ENCODE data around the gene ANXA7. TPM values are rescaled to one million over a fixed set of nuclear protein-coding genes. Genes with fewer than 3 reads are reported as not detected.

Gene ANXA7
- total and polyA plus RNA-seq, 10 of the 15 experiments (the other 5 are each of a cell fraction or from before 2014, with no cell fraction given), result 70.6 to 184 (median 113) TPM

- no peak for TF ChIP-seq RCOR1 (conservative IDR thresholded peaks at IDR 0.05; ENCODE audit: low read depth, low read length)
- TF ChIP-seq ATF2 (IDR thresholded peaks at IDR 0.05; ENCODE audit: low read length), result no peak
- no peak for TF ChIP-seq ZBTB33 (IDR thresholded peaks at IDR 0.05)
- no peak for TF ChIP-seq SREBF2 (IDR thresholded peaks at IDR 0.05; ENCODE audit: low read length)
- TF ChIP-seq RAD21 (IDR thresholded peaks at IDR 0.05; ENCODE audit: insufficient read depth, low read depth, low read length), result no peak
- peak; percentile 44; the same call in 1 of the 2 replicates for TF ChIP-seq TAF1 (IDR thresholded peaks at IDR 0.05; ENCODE audit: borderline replicate concordance, low read depth, low read length)
- no peak for TF ChIP-seq RELA (IDR thresholded peaks at IDR 0.05; ENCODE audit: borderline replicate concordance, partially characterized antibody)
- peak; percentile 48; the same call in 1 of the 2 replicates for TF ChIP-seq RB1 (IDR thresholded peaks at IDR 0.05; ENCODE audit: borderline replicate concordance)
- TF ChIP-seq ATF3 (IDR thresholded peaks at IDR 0.05; ENCODE audit: borderline replicate concordance, extremely low read depth, low read depth, low read length), result no peak
- no peak for TF ChIP-seq IRF4 (IDR thresholded peaks at IDR 0.05; ENCODE audit: low read depth, low read length)
- no peak for TF ChIP-seq STAT3 (IDR thresholded peaks at IDR 0.05; ENCODE audit: low read depth, low read length)
- TF ChIP-seq USF1 (IDR thresholded peaks at IDR 0.05; ENCODE audit: borderline replicate concordance, extremely low read length, insufficient read depth, low read depth, low read length), result peak; percentile 4
- TF ChIP-seq GABPA (IDR thresholded peaks at IDR 0.05; ENCODE audit: low read depth), result no peak
- TF ChIP-seq GATAD2B (conservative IDR thresholded peaks at IDR 0.05; ENCODE audit: low read depth), result peak; percentile 91
- TF ChIP-seq HDGF (IDR thresholded peaks at IDR 0.05), result peak; percentile 83
- TF ChIP-seq HDAC2 (IDR thresholded peaks at IDR 0.05), result no peak
- peak; percentile 89 for TF ChIP-seq IKZF1 (conservative IDR thresholded peaks at IDR 0.05)
- no peak for TF ChIP-seq POLR2AphosphoS2 (IDR thresholded peaks at IDR 0.05; ENCODE audit: low read depth, low read length)
- peak; percentile 14 to 86; a peak in 3 of 4 replicates for TF ChIP-seq BHLHE40 (IDR thresholded peaks at IDR 0.05; ENCODE audit: borderline replicate concordance in 1 of 2, low read depth in 2 of 2, low read length in 1 of 2)
- no peak for TF ChIP-seq CEBPZ (IDR thresholded peaks at IDR 0.05; ENCODE audit: low read depth, low read length)
- no peak for TF ChIP-seq STAT1 (conservative IDR thresholded peaks at IDR 0.05)
These were observed at the start of gene ANXA7 (continued) for GRCh38 chr10:73413528-73414229.
